Astrocyte (in vitro differentiated cells and primary cell): ENCODE measurements around the gene ADD1.

Experiments used
- EZH2 ChIP-seq: IDR thresholded peaks from 2 replicates; pipeline ENCODE4 v1.6.1; 2012; ENCODE audit warnings: mild to moderate bottlenecking, low read length, inconsistent platforms; ENCODE audit not compliant: insufficient read depth
- TF ChIP-seq, protein P1 (sequence below): IDR thresholded peaks from 2 replicates; pipeline ENCODE4 v1.5.1; 2011; ENCODE audit warnings: low read depth, mild to moderate bottlenecking, inconsistent platforms, low read length, moderate library complexity; ENCODE audit not compliant: insufficient read depth

DNA sequence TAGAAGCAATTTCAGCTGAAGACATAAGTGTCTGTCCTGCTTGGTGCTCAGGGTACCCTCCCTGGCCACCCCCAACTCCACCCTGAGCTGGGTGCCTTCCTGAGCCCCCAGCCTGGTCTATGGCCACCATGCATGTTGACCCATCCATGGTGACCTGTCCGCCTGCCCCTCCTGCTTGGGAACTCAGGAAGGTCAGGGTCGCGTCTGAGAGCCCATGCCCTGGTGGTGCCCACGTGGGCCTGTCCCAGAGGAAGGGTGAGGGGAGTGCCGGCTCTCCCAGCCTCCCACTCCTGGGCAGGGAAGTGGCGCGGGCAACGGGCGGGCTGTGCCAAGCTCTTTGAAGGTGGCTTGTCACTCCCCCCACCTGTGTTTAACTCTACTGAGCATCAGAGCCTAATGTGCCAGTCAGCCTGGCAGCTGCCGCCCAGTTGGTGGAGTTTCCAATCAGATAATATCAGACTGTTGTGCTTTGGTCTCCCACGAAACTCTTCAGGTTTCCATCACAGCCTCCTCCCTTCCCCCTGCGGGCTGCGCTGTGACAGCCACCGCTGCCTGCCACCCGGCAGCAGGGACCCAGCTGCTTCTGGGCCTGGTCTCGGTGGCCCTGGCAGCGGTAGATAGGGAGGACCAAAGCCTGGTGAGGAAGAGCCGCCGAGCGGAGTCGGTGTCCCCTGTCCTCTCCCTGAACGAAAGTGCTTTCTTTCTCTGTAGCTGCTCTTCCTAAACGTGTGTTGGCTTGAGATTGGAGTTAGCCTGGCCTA, 45.9 kb upstream of the ADD1 start:
- TF ChIP-seq, protein P1, sequence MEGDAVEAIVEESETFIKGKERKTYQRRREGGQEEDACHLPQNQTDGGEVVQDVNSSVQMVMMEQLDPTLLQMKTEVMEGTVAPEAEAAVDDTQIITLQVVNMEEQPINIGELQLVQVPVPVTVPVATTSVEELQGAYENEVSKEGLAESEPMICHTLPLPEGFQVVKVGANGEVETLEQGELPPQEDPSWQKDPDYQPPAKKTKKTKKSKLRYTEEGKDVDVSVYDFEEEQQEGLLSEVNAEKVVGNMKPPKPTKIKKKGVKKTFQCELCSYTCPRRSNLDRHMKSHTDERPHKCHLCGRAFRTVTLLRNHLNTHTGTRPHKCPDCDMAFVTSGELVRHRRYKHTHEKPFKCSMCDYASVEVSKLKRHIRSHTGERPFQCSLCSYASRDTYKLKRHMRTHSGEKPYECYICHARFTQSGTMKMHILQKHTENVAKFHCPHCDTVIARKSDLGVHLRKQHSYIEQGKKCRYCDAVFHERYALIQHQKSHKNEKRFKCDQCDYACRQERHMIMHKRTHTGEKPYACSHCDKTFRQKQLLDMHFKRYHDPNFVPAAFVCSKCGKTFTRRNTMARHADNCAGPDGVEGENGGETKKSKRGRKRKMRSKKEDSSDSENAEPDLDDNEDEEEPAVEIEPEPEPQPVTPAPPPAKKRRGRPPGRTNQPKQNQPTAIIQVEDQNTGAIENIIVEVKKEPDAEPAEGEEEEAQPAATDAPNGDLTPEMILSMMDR = no peak
- TF ChIP-seq EZH2 = no peak
